PC-3 (cell line): Measurements from ENCODE around the gene P2RY8. TPM values are rescaled to one million over a fixed set of nuclear protein-coding genes. Genes with fewer than 3 reads are reported as not detected.
"Not testable (repeated sequence)": the region's sequence is repeated elsewhere in the genome, so short reads cannot be mapped to it uniquely, and the experiment has no call there.

ENCODE experiments used
- ATAC-seq: fragments of 200-7000 bp; cut with Tn5 transposase; 2 replicates; pipeline ENCODE4 v1.9.1; 2020; ENCODE audit warnings: mild to moderate bottlenecking, moderate library complexity
- BruUV-seq: library from RNA; stranded (reverse); fragments of 400-500 nt; replicated peaks from 2 replicates; lab custom pipeline; 2021; lab: Mats Ljungman, UMichigan
- CTCF ChIA-PET: fragments of 300-600 bp; sonication (Branson Sonifier 250); formaldehyde crosslinking; loops from one replicate; lab custom pipeline; 2022; ENCODE audit warnings: antibody characterized with exemption; lab: Charles Lee
- POLR2A ChIA-PET: fragments of 300-600 bp; sonication (Branson Sonifier 250); formaldehyde crosslinking; loops from one replicate; lab custom pipeline; 2022; ENCODE audit warnings: antibody characterized with exemption; ENCODE audit not compliant: unreplicated experiment; lab: Charles Lee
- DNase-seq: peaks from one replicate; pipeline ENCODE4 v3.0.0-alpha.2; 2015
- H2AFZ ChIP-seq: fragments of 300-600 bp; sonication (generic); 2 replicates; pipeline ENCODE4 v1.6.0; 2016; ENCODE audit warnings: antibody characterized with exemption, low read length
- H3F3A ChIP-seq: fragments of 300-600 bp; sonication (generic); one replicate; pipeline ENCODE4 v1.6.0; 2017; ENCODE audit warnings: antibody characterized with exemption, low read length, control low read depth, mild to moderate bottlenecking; ENCODE audit not compliant: unreplicated experiment
- H3K27ac ChIP-seq: fragments of 300-600 bp; sonication (generic); 2 replicates; pipeline ENCODE4 v1.5.1; 2016; ENCODE audit warnings: mild to moderate bottlenecking, low read length
- H3K27me3 ChIP-seq: fragments of 300-600 bp; sonication (generic); 2 replicates; pipeline ENCODE4 v1.6.1; 2016; ENCODE audit warnings: low read length, mixed read lengths
- H3K36me3 ChIP-seq: fragments of 300-600 bp; sonication (generic); 2 replicates; pipeline ENCODE4 v1.6.1; 2016; ENCODE audit warnings: low read depth, mixed run types, low read length, mixed read lengths
- H3K4me1 ChIP-seq: fragments of 300-600 bp; sonication (generic); 2 replicates; pipeline ENCODE4 v1.5.1; 2016; ENCODE audit warnings: low read length; ENCODE audit not compliant: insufficient read depth
- H3K4me2 ChIP-seq: fragments of 300-600 bp; sonication (generic); 2 replicates; pipeline ENCODE4 v1.6.0; 2016; ENCODE audit warnings: low read length
- H3K4me3 ChIP-seq: fragments of 300-600 bp; sonication (generic); 2 replicates; pipeline ENCODE4 v1.5.1; 2016; ENCODE audit warnings: mild to moderate bottlenecking, low read length, mixed read lengths
- H3K79me2 ChIP-seq: fragments of 300-600 bp; sonication (generic); 2 replicates; pipeline ENCODE4 v1.6.1; 2017; ENCODE audit warnings: low read length, mixed read lengths
- H3K9ac ChIP-seq: fragments of 300-600 bp; sonication (generic); 2 replicates; pipeline ENCODE4 v1.6.0; 2016; ENCODE audit warnings: mild to moderate bottlenecking, low read length
- H3K9me2 ChIP-seq: fragments of 300-600 bp; sonication (generic); replicated peaks from 2 replicates; pipeline ENCODE4 v1.6.1; 2016; ENCODE audit warnings: mixed run types, low read length, mixed read lengths
- H3K9me3 ChIP-seq: fragments of 300-600 bp; sonication (generic); 2 replicates; pipeline ENCODE4 v1.6.1; 2016; ENCODE audit warnings: low read length, mixed read lengths
- H4K20me1 ChIP-seq: fragments of 300-600 bp; sonication (generic); 2 replicates; pipeline ENCODE4 v1.6.1; 2016; ENCODE audit warnings: low read length, mixed read lengths
- EZH2 ChIP-seq: fragments of 300-600 bp; sonication (generic); IDR thresholded peaks from one replicate; pipeline ENCODE4 v1.6.1; 2017; ENCODE audit warnings: antibody characterized with exemption, mild to moderate bottlenecking, low read length; ENCODE audit not compliant: unreplicated experiment
- EZH2phosphoT487 ChIP-seq: fragments of 300-600 bp; sonication (generic); IDR thresholded peaks from 2 replicates; pipeline ENCODE4 v1.6.1; 2018; ENCODE audit warnings: mild to moderate bottlenecking, antibody characterized with exemption, low read length, borderline replicate concordance
- intact Hi-C: fragments of 100-400 bp; cut with micrococcal nuclease; formaldehyde crosslinking; loops from 2 replicates; pipeline ENCODE4 v1.9.0; 2023
- total RNA-seq: library from RNA; depleted of rRNA; stranded (reverse); fragments of >200 nt; gene quantifications from 2 replicates; pipeline ENCODE4 v1.2.3, GENCODE V29; 2014
- TF ChIP-seq, protein P1 (sequence below): fragments of 300-600 bp; sonication (generic); conservative IDR thresholded peaks from 2 replicates; pipeline ENCODE4 v1.5.1; 2017; ENCODE audit warnings: antibody characterized with exemption, low read depth, mild to moderate bottlenecking, low read length

The P2RY8 gene
- total RNA-seq, 1 experiment from 2014 or later = not detected

DNA sequence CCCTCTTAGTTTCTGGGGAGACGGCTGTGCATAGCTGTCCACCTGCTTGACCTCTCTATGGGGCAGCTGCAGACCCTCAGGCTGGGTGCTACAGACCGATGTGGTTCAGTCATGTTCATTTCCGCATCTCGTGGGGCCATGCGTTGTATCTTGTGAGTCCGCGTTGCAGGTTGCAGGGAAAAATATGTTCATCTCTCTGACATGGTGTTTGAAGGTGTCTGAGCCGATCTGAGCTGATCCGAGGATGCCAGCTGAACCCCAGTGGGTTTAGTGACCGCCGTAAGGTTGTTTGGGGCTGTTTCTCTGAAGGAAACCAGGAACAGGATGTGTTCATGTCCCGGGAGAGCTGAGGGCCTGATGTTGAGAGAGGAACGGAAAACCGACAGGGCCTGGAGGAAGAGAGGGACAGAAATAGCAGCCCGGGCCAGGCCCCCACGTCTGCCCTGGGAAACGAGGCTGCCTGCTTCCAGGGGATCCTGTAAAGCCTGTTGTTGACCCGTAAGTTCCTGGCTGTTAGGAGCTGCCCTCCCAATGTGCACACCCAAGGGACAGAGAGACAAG is 9.8 kb upstream of the P2RY8 start:
- no peaks in the 10 kb centered on the region for H3K4me1 ChIP-seq
- no peaks in the 10 kb centered on the region for H3K36me3 ChIP-seq
- no peaks in the 10 kb centered on the region for H3K9me3 ChIP-seq
- H3K27ac ChIP-seq = no peak overlapping the region
- H3K79me2 ChIP-seq = no peaks in the 10 kb centered on the region
- intact Hi-C loops = no loop called here
- H4K20me1 ChIP-seq = no peaks in the 10 kb centered on the region
- ATAC-seq (no peak), DNase-seq (no peak)
- TF ChIP-seq EZH2 = no peak
- no peak for TF ChIP-seq EZH2phosphoT487
- TF ChIP-seq, protein P1, sequence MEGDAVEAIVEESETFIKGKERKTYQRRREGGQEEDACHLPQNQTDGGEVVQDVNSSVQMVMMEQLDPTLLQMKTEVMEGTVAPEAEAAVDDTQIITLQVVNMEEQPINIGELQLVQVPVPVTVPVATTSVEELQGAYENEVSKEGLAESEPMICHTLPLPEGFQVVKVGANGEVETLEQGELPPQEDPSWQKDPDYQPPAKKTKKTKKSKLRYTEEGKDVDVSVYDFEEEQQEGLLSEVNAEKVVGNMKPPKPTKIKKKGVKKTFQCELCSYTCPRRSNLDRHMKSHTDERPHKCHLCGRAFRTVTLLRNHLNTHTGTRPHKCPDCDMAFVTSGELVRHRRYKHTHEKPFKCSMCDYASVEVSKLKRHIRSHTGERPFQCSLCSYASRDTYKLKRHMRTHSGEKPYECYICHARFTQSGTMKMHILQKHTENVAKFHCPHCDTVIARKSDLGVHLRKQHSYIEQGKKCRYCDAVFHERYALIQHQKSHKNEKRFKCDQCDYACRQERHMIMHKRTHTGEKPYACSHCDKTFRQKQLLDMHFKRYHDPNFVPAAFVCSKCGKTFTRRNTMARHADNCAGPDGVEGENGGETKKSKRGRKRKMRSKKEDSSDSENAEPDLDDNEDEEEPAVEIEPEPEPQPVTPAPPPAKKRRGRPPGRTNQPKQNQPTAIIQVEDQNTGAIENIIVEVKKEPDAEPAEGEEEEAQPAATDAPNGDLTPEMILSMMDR = no peak
- H3K4me2 ChIP-seq = no peak overlapping the region
- H2AFZ ChIP-seq = no peak overlapping the region
- no TSS peak for BruUV-seq
- POLR2A ChIA-PET = no interaction called here
- no peak overlapping the region for H3K4me3 ChIP-seq
- no peaks in the 10 kb centered on the region for H3F3A ChIP-seq
- H3K9me2 ChIP-seq = no peaks in the 10 kb centered on the region
- no peak overlapping the region for H3K9ac ChIP-seq
- H3K27me3 ChIP-seq = no peaks in the 10 kb centered on the region
- CTCF ChIA-PET = no interaction called here

DNA sequence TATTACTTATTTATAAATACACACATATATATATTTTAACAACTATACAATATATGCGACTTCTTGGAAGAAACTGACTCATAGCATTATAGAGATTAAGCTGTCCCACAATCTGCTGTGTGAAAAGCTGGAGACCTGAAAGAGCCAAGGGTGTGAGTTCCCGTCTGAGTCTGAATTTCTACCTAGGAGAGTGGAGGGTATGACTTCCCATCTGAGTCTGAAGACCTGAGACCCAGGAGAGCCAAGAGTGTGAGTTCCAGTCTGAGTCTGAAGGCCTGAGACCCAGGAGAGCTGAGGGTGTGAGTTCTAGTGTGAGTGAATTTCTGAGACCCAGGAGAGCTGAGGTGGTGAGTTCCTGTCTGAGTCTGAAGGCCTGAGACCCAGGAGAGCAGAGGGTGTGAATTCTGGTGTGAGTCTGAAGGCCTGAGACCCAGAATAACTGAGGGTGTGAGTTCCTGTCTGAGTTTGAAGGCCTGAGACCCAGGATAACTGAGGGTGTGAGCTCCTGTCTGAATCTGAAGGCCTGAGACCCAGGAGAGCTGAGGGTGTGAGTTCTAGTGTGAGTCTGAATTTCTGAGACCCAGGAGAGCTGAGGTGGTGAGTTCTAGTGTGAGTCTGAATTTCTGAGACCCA is 8.9 kb upstream of the P2RY8 start:
- H3K4me3 ChIP-seq = no peak overlapping the region
- H3K9ac ChIP-seq = no peak overlapping the region
- no peaks in the 10 kb centered on the region for H3K36me3 ChIP-seq
- DNase-seq = no peak
- no peaks in the 10 kb centered on the region for H3K9me2 ChIP-seq
- TF ChIP-seq, protein P1 = no peak
- TF ChIP-seq EZH2phosphoT487 (no peak), EZH2 (no peak)
- ATAC-seq = no peak
- H3K79me2 ChIP-seq = no peaks in the 10 kb centered on the region
- no peak overlapping the region for H3K4me2 ChIP-seq
- POLR2A ChIA-PET = no interaction called here
- H2AFZ ChIP-seq = no peak overlapping the region
- no peaks in the 10 kb centered on the region for H3K4me1 ChIP-seq
- no peaks in the 10 kb centered on the region for H3K9me3 ChIP-seq
- H3F3A ChIP-seq = no peaks in the 10 kb centered on the region
- no peaks in the 10 kb centered on the region for H4K20me1 ChIP-seq
- CTCF ChIA-PET = no interaction called here
- H3K27ac ChIP-seq = no peak overlapping the region
- intact Hi-C loops = no loop called here
- no TSS peak for BruUV-seq
- no peaks in the 10 kb centered on the region for H3K27me3 ChIP-seq

DNA sequence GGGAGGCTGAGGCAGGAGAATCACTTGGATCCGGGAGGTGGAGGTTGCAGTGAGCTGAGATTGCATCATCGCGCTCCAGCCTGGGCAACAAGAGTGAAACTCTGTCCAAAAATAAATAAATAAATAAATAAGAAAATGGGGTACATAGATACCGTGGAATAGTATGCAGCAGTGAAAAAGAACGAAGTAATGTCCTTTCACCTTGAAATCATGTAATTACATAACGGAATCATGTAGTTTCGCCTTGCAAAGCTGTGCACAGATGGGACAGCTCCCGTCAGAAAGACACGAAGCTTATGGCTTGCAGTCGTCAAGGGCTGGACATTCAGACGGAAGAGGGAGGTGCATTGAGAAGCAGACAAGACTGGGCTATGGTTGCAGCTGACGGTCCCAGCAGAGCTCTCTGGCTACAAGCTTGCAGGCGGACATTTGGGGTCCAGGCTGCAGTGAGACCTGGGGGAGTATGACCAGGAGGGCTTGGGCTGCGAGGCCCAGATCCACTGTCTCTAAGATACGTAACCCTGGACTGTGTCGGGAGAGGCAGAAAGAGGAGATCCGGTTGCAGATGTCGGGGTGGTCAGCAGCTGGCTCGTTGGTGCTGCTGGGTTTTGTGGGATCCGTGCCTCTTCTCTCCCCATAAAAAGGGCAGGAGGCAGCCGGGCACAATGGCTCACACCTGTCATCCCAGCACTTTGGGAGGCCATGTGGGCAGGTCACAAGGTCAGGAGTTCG is 6.2 kb upstream of the P2RY8 start:
- Histone ChIP-seq H4K20me1 (no peaks in the 10 kb centered on the region), H3F3A (no peaks in the 10 kb centered on the region), H3K9ac (no peak overlapping the region), H3K27me3 (no peaks in the 10 kb centered on the region), H2AFZ (no peak overlapping the region), H3K4me1 (no peaks in the 10 kb centered on the region), H3K36me3 (no peaks in the 10 kb centered on the region), H3K4me3 (no peak overlapping the region), H3K27ac (no peak overlapping the region), H3K9me3 (no peaks in the 10 kb centered on the region), H3K9me2 (no peaks in the 10 kb centered on the region), H3K4me2 (no peak overlapping the region), H3K79me2 (no peaks in the 10 kb centered on the region)
- CTCF ChIA-PET = no interaction called here
- BruUV-seq = no TSS peak
- POLR2A ChIA-PET = no interaction called here
- TF ChIP-seq EZH2 = no peak
- TF ChIP-seq EZH2phosphoT487 = no peak
- TF ChIP-seq, protein P1 = no peak
- intact Hi-C loops = no loop called here
- no peak for DNase-seq
- no peak for ATAC-seq

DNA sequence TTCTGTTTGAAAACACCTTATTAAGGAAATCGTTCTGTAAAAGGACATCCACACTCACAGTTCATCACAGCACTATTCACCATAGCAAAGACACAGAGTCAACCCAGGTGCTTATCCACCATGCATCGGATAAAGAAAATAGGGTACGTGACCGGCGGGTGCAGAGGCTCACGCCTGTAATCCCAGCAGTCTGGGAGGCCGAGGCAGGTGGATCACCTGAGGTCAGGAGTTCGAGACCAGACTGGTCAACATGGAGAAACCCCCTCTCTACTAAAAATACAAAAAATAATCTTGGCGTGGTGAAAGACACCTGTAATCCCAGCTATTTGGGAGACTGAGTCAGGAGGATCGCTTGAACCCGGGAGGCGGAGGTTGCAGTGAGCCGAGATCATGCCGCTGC is 2.2 kb upstream of the P2RY8 start:
- H3K27ac ChIP-seq, H3K9ac ChIP-seq, H3K4me3 ChIP-seq, H3K9me3 ChIP-seq, H3K27me3 ChIP-seq, H3K79me2 ChIP-seq, CTCF ChIA-PET, H2AFZ ChIP-seq, intact Hi-C loops, DNase-seq, H3K4me2 ChIP-seq, H3K9me2 ChIP-seq, ATAC-seq, H4K20me1 ChIP-seq, POLR2A ChIA-PET, H3K36me3 ChIP-seq, BruUV-seq, H3K4me1 ChIP-seq, H3F3A ChIP-seq: not testable (repeated sequence)
